ENCODE data around the gene AMN1. TPM values are rescaled to one million over a fixed set of nuclear protein-coding genes. Genes with fewer than 3 reads are reported as not detected.

Gene AMN1
- total RNA-seq, 1 donor from 2014 or later: 8.3 TPM

DNA sequence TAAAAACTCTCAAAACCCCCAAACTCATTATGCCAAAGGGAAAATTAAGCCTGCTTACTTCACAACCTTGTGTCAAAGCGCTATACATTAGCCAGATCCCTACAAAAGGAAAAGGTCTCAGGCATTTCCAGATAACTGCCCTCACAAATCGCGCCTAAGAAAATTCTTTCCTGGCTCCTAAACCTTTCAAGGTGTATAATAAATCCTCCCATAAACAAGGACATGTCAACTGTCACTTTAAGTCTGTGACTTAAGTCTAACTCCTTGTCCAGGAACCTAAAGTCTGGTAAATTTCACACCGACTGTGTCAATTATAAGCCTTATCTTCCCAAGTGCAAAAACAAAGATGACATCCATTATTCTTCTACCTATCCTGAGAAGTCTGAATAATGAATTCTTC, 73.6 kb downstream of the AMN1 start:
- no peaks in the 10 kb centered on the region for H3K27me3 Mint-ChIP-seq (ENCODE audit: low read depth)
- no peaks in the 10 kb centered on the region for H3K36me3 Mint-ChIP-seq (ENCODE audit: low read depth)
- no peak overlapping the region for H3K4me3 Mint-ChIP-seq
- DNase-seq (ENCODE audit: low read depth, low spot score): no peak
- TF ChIP-seq, protein P1, sequence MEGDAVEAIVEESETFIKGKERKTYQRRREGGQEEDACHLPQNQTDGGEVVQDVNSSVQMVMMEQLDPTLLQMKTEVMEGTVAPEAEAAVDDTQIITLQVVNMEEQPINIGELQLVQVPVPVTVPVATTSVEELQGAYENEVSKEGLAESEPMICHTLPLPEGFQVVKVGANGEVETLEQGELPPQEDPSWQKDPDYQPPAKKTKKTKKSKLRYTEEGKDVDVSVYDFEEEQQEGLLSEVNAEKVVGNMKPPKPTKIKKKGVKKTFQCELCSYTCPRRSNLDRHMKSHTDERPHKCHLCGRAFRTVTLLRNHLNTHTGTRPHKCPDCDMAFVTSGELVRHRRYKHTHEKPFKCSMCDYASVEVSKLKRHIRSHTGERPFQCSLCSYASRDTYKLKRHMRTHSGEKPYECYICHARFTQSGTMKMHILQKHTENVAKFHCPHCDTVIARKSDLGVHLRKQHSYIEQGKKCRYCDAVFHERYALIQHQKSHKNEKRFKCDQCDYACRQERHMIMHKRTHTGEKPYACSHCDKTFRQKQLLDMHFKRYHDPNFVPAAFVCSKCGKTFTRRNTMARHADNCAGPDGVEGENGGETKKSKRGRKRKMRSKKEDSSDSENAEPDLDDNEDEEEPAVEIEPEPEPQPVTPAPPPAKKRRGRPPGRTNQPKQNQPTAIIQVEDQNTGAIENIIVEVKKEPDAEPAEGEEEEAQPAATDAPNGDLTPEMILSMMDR (conservative IDR thresholded peaks at IDR 0.05): no peak
- H3K27ac Mint-ChIP-seq (ENCODE audit: unreplicated experiment): no peak overlapping the region
- H3K9me3 Mint-ChIP-seq: no peaks in the 10 kb centered on the region
- H3K4me1 Mint-ChIP-seq: peaks cover 10% of the 10 kb centered on the region

DNA sequence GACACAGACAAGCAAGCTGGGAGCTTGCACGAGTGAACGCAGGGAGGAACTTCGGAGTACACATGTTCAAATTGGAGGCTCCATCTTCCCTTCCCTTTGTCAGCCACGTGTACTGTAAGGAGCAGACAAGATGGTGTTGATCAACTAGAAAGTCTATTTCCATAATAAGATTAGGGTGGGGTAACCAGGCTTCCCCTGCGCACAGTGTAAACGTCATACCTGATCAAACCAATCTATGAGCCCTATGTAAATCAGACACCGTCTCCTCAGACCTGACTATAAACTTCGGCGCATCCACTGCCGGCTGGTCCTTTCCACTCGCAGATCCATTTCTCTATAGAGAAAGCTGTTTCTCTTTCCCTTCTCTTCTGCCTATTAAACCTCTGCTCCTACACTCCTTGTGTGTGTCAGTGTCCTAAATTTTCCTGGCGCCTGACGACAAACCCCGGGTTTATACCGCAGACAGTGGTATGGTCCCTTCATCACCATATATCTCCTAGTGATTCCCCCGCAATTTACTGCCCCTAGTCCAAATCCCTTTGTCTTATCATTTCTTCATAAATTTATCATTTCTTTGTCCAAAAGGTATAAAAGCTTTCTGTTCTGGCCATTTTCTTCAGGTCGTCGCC, 76.8 kb downstream of the AMN1 start:
- no peak overlapping the region for H3K4me3 Mint-ChIP-seq
- no peak for DNase-seq (ENCODE audit: low read depth, low spot score)
- H3K4me1 Mint-ChIP-seq: peaks cover 4% of the 10 kb centered on the region
- no peaks in the 10 kb centered on the region for H3K9me3 Mint-ChIP-seq
- peak overlapping the region; percentile 21 for H3K27ac Mint-ChIP-seq (ENCODE audit: unreplicated experiment)
- no peaks in the 10 kb centered on the region for H3K27me3 Mint-ChIP-seq (ENCODE audit: low read depth)
- no peaks in the 10 kb centered on the region for H3K36me3 Mint-ChIP-seq (ENCODE audit: low read depth)
- TF ChIP-seq, protein P1 (conservative IDR thresholded peaks at IDR 0.05): no peak

DNA sequence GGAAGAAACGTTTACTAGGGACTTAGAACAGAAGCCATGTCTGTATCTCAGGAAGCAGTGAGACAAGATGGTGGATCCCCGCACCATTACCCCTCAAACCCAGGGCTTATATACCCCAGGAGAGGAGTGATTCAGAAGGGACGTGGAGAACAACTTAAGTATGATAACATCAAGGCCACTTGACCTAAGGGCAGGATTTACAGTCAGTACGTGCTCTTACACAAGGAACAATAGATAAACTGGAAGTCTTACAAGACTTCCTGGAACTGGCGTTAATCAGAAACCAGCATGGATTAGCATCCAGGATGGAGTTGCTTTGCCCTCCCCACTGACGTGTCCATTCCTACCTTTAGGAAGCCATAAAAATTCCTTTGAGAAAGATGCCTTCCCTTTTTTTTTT, 77.9 kb downstream of the AMN1 start:
- no peaks in the 10 kb centered on the region for H3K9me3 Mint-ChIP-seq
- DNase-seq (ENCODE audit: low read depth, low spot score): no peak
- no peak overlapping the region for H3K4me3 Mint-ChIP-seq
- TF ChIP-seq, protein P1 (conservative IDR thresholded peaks at IDR 0.05): no peak
- no peaks in the 10 kb centered on the region for H3K27me3 Mint-ChIP-seq (ENCODE audit: low read depth)
- no peaks in the 10 kb centered on the region for H3K36me3 Mint-ChIP-seq (ENCODE audit: low read depth)
- H3K4me1 Mint-ChIP-seq: peaks cover 9% of the 10 kb centered on the region
- H3K27ac Mint-ChIP-seq (ENCODE audit: unreplicated experiment): no peak overlapping the region

DNA sequence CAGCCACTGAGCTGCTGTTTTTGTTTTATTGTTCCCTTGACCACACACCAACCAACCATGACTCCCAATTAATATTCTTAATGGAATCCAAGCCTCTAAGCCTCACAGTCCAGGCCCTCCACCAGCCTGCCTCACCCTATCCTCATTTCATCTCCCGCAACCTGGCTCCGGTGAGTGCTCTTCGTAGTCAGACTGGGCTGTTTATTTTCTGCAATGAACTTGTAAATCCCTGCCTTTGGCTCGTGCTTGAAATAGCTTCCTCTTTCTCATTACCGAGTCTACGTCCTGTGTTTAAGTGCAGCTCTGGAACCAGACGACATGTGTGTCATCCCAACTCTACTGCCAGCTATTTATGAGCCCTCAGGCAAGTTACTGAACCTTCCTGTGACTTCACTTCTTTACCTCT, 81.7 kb downstream of the AMN1 start:
- no peak for DNase-seq (ENCODE audit: low read depth, low spot score)
- Mint-ChIP-seq H3K4me1 (peaks cover 13% of the 10 kb centered on the region), H3K4me3 (no peak overlapping the region), H3K36me3 (ENCODE audit: low read depth) (no peaks in the 10 kb centered on the region), H3K9me3 (no peaks in the 10 kb centered on the region), H3K27me3 (ENCODE audit: low read depth) (no peaks in the 10 kb centered on the region), H3K27ac (ENCODE audit: unreplicated experiment) (no peak overlapping the region)
- TF ChIP-seq, protein P1 (conservative IDR thresholded peaks at IDR 0.05): no peak

DNA sequence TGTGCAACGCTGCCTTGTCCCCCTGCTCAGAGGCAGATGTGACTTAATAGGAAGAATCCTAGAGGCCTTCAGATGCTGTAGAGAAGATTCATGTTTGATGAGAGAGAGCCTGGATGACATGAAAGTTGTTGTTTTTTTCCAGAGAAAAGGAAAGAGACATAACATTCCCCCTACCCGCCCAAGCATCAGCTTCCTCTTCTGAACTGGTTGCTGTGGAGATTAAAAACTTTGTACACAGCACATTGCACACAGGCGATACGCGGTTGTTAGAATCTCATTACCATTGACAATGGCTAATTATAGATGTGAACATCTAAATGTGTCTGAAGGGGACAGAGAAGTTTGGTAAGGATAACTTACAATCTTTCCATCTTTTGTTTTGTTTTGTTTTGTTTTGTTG, 82.9 kb downstream of the AMN1 start:
- Mint-ChIP-seq H3K27me3 (ENCODE audit: low read depth) (no peaks in the 10 kb centered on the region), H3K27ac (ENCODE audit: unreplicated experiment) (peak overlapping the region; percentile 60)

More for the DNA sequence above, 82.9 kb downstream of the AMN1 start:
- H3K4me3 Mint-ChIP-seq: no peak overlapping the region
- no peaks in the 10 kb centered on the region for H3K36me3 Mint-ChIP-seq (ENCODE audit: low read depth)
- no peaks in the 10 kb centered on the region for H3K9me3 Mint-ChIP-seq
- TF ChIP-seq, protein P1 (conservative IDR thresholded peaks at IDR 0.05): no peak
- no peak for DNase-seq (ENCODE audit: low read depth, low spot score)
- H3K4me1 Mint-ChIP-seq: peaks cover 13% of the 10 kb centered on the region
